HG03565 (cell line): ENCODE data around the gene CASQ2.
"Not testable (repeated sequence)": the region's sequence is repeated elsewhere in the genome, so short reads cannot be mapped to it uniquely, and the experiment has no call there.

ENCODE experiments used
- ATAC-seq: cut with Tn5 transposase; IDR thresholded peaks from one replicate; pipeline ENCODE4 v1.9.1; 2021; ENCODE audit warnings: mild to moderate bottlenecking, moderate library complexity; ENCODE audit not compliant: unreplicated experiment

CASQ2 gene

GRCh38 chr1:115781343-115781742, 12.8 kb upstream of the CASQ2 start:
- ATAC-seq: no peak

- ATAC-seq: not testable (repeated sequence)
Observed at GRCh38 chr1:115780655-115781054, 12.1 kb upstream of the CASQ2 start.

- not testable (repeated sequence) for ATAC-seq
Observed at GRCh38 chr1:115779075-115779474, 10.6 kb upstream of the CASQ2 start.

- peak; percentile 90 for ATAC-seq
Observed at GRCh38 chr1:115771847-115772457, 3.4 kb upstream of the CASQ2 start.

GRCh38 chr1:115771094-115771846, 2.8 kb upstream of the CASQ2 start:
- peak; percentile 8 for ATAC-seq

GRCh38 chr1:115767403-115767802, 1.1 kb downstream of the CASQ2 start:
- no peak for ATAC-seq

GRCh38 chr1:115765091-115765490, 3.4 kb downstream of the CASQ2 start:
- no peak for ATAC-seq

- no peak for ATAC-seq
Observed at GRCh38 chr1:115764541-115764940, 4.0 kb downstream of the CASQ2 start.

- no peak for ATAC-seq
Observed at GRCh38 chr1:115762779-115763178, 5.7 kb downstream of the CASQ2 start.

GRCh38 chr1:115761601-115762302, 6.8 kb downstream of the CASQ2 start:
- no peak for ATAC-seq

- ATAC-seq: no peak
Observed at GRCh38 chr1:115757856-115758255, 10.7 kb downstream of the CASQ2 start.

- ATAC-seq: no peak
Observed at GRCh38 chr1:115757326-115757725, 11.2 kb downstream of the CASQ2 start.

GRCh38 chr1:115755456-115756370, 12.8 kb downstream of the CASQ2 start:
- ATAC-seq: no peak

GRCh38 chr1:115753830-115754229, 14.7 kb downstream of the CASQ2 start:
- no peak for ATAC-seq

GRCh38 chr1:115753361-115753760, 15.2 kb downstream of the CASQ2 start:
- ATAC-seq: no peak

GRCh38 chr1:115748401-115749150, 19.9 kb downstream of the CASQ2 start:
- ATAC-seq: no peak

- ATAC-seq: no peak
Observed at GRCh38 chr1:115746021-115746690, 22.4 kb downstream of the CASQ2 start.

- no peak for ATAC-seq
Observed at GRCh38 chr1:115744646-115745275, 23.8 kb downstream of the CASQ2 start.

GRCh38 chr1:115740811-115741210, 27.7 kb downstream of the CASQ2 start:
- no peak for ATAC-seq
